SU-DHL-6 (cell line): ENCODE results near the gene ECE2.

Experiments used
- H2AFZ ChIP-seq: fragments of 200-600 bp; sonication (generic); 2 replicates; pipeline ENCODE4 v1.6.1; 2014; ENCODE audit warnings: low read depth, mild to moderate bottlenecking, moderate library complexity, mixed read lengths, antibody characterized with exemption, low read length; ENCODE audit not compliant: severe bottlenecking
- H3F3A ChIP-seq: fragments of 200-600 bp; shearing (Covaris generic); 2 replicates; pipeline ENCODE4 v1.6.0; 2016; ENCODE audit warnings: antibody characterized with exemption, mild to moderate bottlenecking; ENCODE audit not compliant: insufficient read depth
- H3K27ac ChIP-seq: fragments of 200-600 bp; sonication (generic); 2 replicates; pipeline ENCODE4 v1.5.1; 2016; ENCODE audit warnings: low read depth, mild to moderate bottlenecking, low read length, moderate library complexity, mixed read lengths
- H3K27me3 ChIP-seq: fragments of 200-600 bp; sonication (generic), shearing (Covaris generic); 2 replicates; pipeline ENCODE4 v1.6.0; 2014; ENCODE audit warnings: mild to moderate bottlenecking, low read length
- H3K36me3 ChIP-seq: fragments of 200-600 bp; sonication (generic); 2 replicates; pipeline ENCODE4 v1.6.1; 2014; ENCODE audit warnings: mild to moderate bottlenecking, low read length, mixed read lengths
- H3K4me2 ChIP-seq: fragments of 300-600, 200-600 bp; shearing (Covaris generic), sonication (generic); 2 replicates; pipeline ENCODE4 v1.6.0; 2014; ENCODE audit warnings: low read length, low read depth, mild to moderate bottlenecking; ENCODE audit not compliant: poor library complexity, severe bottlenecking
- H3K4me3 ChIP-seq: fragments of 200-600 bp; sonication (generic); 2 replicates; pipeline ENCODE4 v1.5.1; 2014; ENCODE audit warnings: antibody characterized with exemption, low read length, mild to moderate bottlenecking, mixed read lengths; ENCODE audit not compliant: insufficient read depth, poor library complexity, severe bottlenecking
- H3K79me2 ChIP-seq: fragments of 200-600 bp; sonication (generic); 2 replicates; pipeline ENCODE4 v1.6.1; 2014; ENCODE audit warnings: mild to moderate bottlenecking, low read length, moderate library complexity; ENCODE audit not compliant: insufficient read depth
- H3K9ac ChIP-seq: fragments of 200-600 bp; sonication (generic); 2 replicates; pipeline ENCODE4 v1.7.0; 2014; ENCODE audit warnings: mild to moderate bottlenecking, low read length
- H3K9me2 ChIP-seq: fragments of 200-600 bp; sonication (generic); replicated peaks from 2 replicates; pipeline ENCODE4 v1.6.1; 2014; ENCODE audit warnings: low read length; ENCODE audit not compliant: insufficient read depth
- H3K9me3 ChIP-seq: fragments of 200-600 bp; sonication (generic); 2 replicates; pipeline ENCODE4 v1.6.1; 2014; ENCODE audit warnings: low read length, mixed read lengths; ENCODE audit not compliant: insufficient read depth
- H4K20me1 ChIP-seq: fragments of 200-600 bp; sonication (generic); 2 replicates; pipeline ENCODE4 v1.6.1; 2014; ENCODE audit warnings: low read depth, mild to moderate bottlenecking, antibody characterized with exemption, low read length, moderate library complexity, mixed read lengths
- CTCF ChIP-seq: fragments of 200-600 bp; sonication (generic); IDR thresholded peaks from one replicate; pipeline ENCODE4 v1.5.1; 2017; ENCODE audit warnings: antibody characterized with exemption, mild to moderate bottlenecking, low read length, moderate library complexity; ENCODE audit not compliant: insufficient read depth, poor library complexity, severe bottlenecking
- EZH2phosphoT487 ChIP-seq: fragments of 200-600 bp; sonication (generic), shearing (Covaris generic); conservative IDR thresholded peaks from 2 replicates; pipeline ENCODE4 v1.6.1; 2018; ENCODE audit warnings: mild to moderate bottlenecking, antibody characterized with exemption, low read length, moderate library complexity, mixed read lengths

Gene ECE2

GRCh38 chr3:184315871-184316661, 40.2 kb downstream of the ECE2 start:
- H3K9ac ChIP-seq = peak overlapping the region; percentile 99
- peak overlapping the region; percentile 88 for H3K4me2 ChIP-seq
- H4K20me1 ChIP-seq = peaks cover 12% of the 10 kb centered on the region; the same call in 1 of the 2 replicates
- 0 out of 2 replicates have a peak, but pooled peaks cover 4% of the 10 kb centered on the region for H3F3A ChIP-seq
- no peaks in the 10 kb centered on the region for H3K9me2 ChIP-seq
- peaks cover 62% of the 10 kb centered on the region for H3K79me2 ChIP-seq
- H3K27me3 ChIP-seq = no peaks in the 10 kb centered on the region
- H3K36me3 ChIP-seq = 0 out of 2 replicates have a peak, but pooled peaks cover 7% of the 10 kb centered on the region
- H3K4me3 ChIP-seq = peak overlapping the region; percentile 99
- H3K9me3 ChIP-seq = no peaks in the 10 kb centered on the region
- H3K27ac ChIP-seq = peak overlapping the region; percentile 76; the same call in 1 of the 2 replicates
- H2AFZ ChIP-seq = no peak overlapping the region
- TF ChIP-seq EZH2phosphoT487 = no peak
- TF ChIP-seq CTCF = no peak

DNA sequence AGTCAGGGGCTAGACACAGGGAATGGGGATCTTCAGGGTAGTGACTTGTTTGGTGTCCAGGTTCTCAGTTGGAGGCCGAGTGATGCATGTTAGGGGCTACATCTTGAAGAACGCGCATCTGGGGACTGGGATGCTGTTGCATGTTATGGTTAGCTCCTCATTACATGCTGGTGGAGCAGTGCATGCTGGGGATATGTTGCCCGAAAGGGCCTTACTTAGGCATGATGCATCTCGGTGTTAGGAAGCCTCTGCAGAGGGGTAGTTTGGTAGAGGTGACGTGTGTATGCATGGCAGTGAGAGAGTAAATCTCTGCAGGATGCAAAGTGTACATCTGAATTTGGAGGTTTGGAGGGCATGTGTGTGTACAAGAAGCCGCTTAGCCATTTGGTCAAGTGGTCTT, 41.0 kb downstream of the ECE2 start:
- peak overlapping the region; percentile 88 for H3K4me2 ChIP-seq
- no peaks in the 10 kb centered on the region for H3F3A ChIP-seq
- no peak overlapping the region for H2AFZ ChIP-seq
- H4K20me1 ChIP-seq = peaks cover 12% of the 10 kb centered on the region; the same call in 1 of the 2 replicates
- H3K9me3 ChIP-seq = no peaks in the 10 kb centered on the region
- H3K27me3 ChIP-seq = no peaks in the 10 kb centered on the region
- H3K9me2 ChIP-seq = no peaks in the 10 kb centered on the region
- H3K36me3 ChIP-seq = 0 out of 2 replicates have a peak, but pooled peaks cover 11% of the 10 kb centered on the region
- no peak for TF ChIP-seq CTCF
- no peak for TF ChIP-seq EZH2phosphoT487
- peak overlapping the region; percentile 99 for H3K9ac ChIP-seq
- H3K4me3 ChIP-seq = peak overlapping the region; percentile 99
- no peak overlapping the region for H3K27ac ChIP-seq
- peaks cover 63% of the 10 kb centered on the region for H3K79me2 ChIP-seq

DNA sequence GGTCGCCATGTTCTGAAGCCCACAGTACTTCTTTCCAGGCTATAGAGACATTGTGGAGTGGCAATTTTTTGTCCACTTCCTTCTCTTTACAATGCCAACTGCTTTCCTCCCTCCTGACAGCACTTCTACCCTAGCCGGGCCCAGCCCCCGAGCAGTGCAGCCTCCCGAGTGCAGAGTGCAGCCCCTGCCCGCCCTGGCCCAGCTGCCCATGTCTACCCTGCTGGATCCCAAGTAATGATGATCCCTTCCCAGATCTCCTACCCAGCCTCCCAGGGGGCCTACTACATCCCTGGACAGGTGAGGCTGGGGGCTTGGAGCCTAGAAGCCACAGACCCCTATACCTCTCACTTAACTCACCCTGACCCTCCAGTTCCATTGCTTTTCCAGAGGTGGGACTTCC, 41.4 kb downstream of the ECE2 start:
- Histone ChIP-seq H3F3A (no peaks in the 10 kb centered on the region), H3K27me3 (no peaks in the 10 kb centered on the region), H3K36me3 (0 out of 2 replicates have a peak, but pooled peaks cover 13% of the 10 kb centered on the region), H4K20me1 (peaks cover 12% of the 10 kb centered on the region; the same call in 1 of the 2 replicates), H3K9me3 (no peaks in the 10 kb centered on the region), H2AFZ (no peak overlapping the region), H3K9me2 (no peaks in the 10 kb centered on the region), H3K27ac (no peak overlapping the region), H3K9ac (no peak overlapping the region; the same call in 1 of the 2 replicates), H3K4me3 (no peak overlapping the region), H3K79me2 (peaks cover 63% of the 10 kb centered on the region), H3K4me2 (peak overlapping the region; percentile 88)
- TF ChIP-seq EZH2phosphoT487 = no peak
- no peak for TF ChIP-seq CTCF
